Pulmonary artery endothelial cell (primary cell): ENCODE data around the gene SGPP2. TPM values are rescaled to one million over a fixed set of nuclear protein-coding genes. Genes with fewer than 3 reads are reported as not detected.

Experiments
- DNase-seq: peaks from one replicate; pipeline ENCODE4 v3.0.0-alpha.2; 2011; ENCODE audit warnings: low read depth, low spot score
- total RNA-seq: library from RNA; depleted of rRNA; stranded (reverse); fragments of >200 nt; gene quantifications from 2 replicates; pipeline ENCODE4 v1.2.3, GENCODE V29; 2014

The SGPP2 gene
- total RNA-seq, 1 donor from 2014 or later = not detected

GRCh38 chr2:222465746-222466145 lies 41.4 kb downstream of the SGPP2 start:
- no peak for DNase-seq

- DNase-seq = no peak
These were observed 44.0 kb downstream of the SGPP2 start for GRCh38 chr2:222468346-222468745.

GRCh38 chr2:222470802-222471468 lies 46.6 kb downstream of the SGPP2 start:
- DNase-seq = no peak

- no peak for DNase-seq
These were observed 53.7 kb downstream of the SGPP2 start for GRCh38 chr2:222477962-222478608.

GRCh38 chr2:222479859-222480258 lies 55.5 kb downstream of the SGPP2 start:
- DNase-seq = no peak

GRCh38 chr2:222480497-222480896 lies 56.2 kb downstream of the SGPP2 start:
- no peak for DNase-seq

- no peak for DNase-seq
These were observed 57.6 kb downstream of the SGPP2 start for GRCh38 chr2:222481941-222482340.

GRCh38 chr2:222483513-222484039 lies 59.2 kb downstream of the SGPP2 start:
- DNase-seq = no peak

- no peak for DNase-seq
These were observed 61.2 kb downstream of the SGPP2 start for GRCh38 chr2:222485367-222486211.

- no peak for DNase-seq
These were observed 65.8 kb downstream of the SGPP2 start for GRCh38 chr2:222490131-222490530.

GRCh38 chr2:222492683-222493082 lies 68.3 kb downstream of the SGPP2 start:
- DNase-seq = no peak

GRCh38 chr2:222494104-222494739 lies 69.9 kb downstream of the SGPP2 start:
- no peak for DNase-seq

- no peak for DNase-seq
These were observed 71.0 kb downstream of the SGPP2 start for GRCh38 chr2:222495388-222495787.

- no peak for DNase-seq
These were observed 74.9 kb downstream of the SGPP2 start for GRCh38 chr2:222499226-222499625.

GRCh38 chr2:222504191-222504590 lies 79.8 kb downstream of the SGPP2 start:
- no peak for DNase-seq

- no peak for DNase-seq
These were observed 80.4 kb downstream of the SGPP2 start for GRCh38 chr2:222504719-222505118.

GRCh38 chr2:222506230-222506935 lies 82.0 kb downstream of the SGPP2 start:
- no peak for DNase-seq

- no peak for DNase-seq
These were observed 90.6 kb downstream of the SGPP2 start for GRCh38 chr2:222514901-222515300.

- DNase-seq = no peak
These were observed 94.4 kb downstream of the SGPP2 start for GRCh38 chr2:222518570-222519381.

GRCh38 chr2:222521099-222521498 lies 96.8 kb downstream of the SGPP2 start:
- no peak for DNase-seq
